Adrenal gland (tissue), 5 donors: Measurements from ENCODE around the gene ATP6V1C2.

Source experiments
- CTCF ChIP-seq, 6 experiments: fragments of 450-650 bp in 4 of 6; fragments of 200-600 bp in 2 of 6; sonication (generic) in 1 of 6; IDR thresholded peaks; 1 replicate in 5 of 6; 2 replicates in 1 of 6; pipeline versions ENCODE4 v1.5.1 to v1.8.0; 2016 to 2021; ENCODE audit warnings: antibody characterized with exemption in 6 of 6, mild to moderate bottlenecking in 2 of 6, moderate library complexity in 1 of 6
- POLR2A ChIP-seq, 2 donors: fragments of 450-650 bp; IDR thresholded peaks; one replicate each; pipeline ENCODE4 v1.6.1; 2017; ENCODE audit warnings: antibody characterized with exemption in 2 of 2, mild to moderate bottlenecking in 2 of 2, moderate library complexity in 1 of 2
- donor health status: DM: no; HTN: no; CAD: no.

- TF ChIP-seq CTCF (IDR thresholded peaks at IDR 0.05) = no peak
- no peak for TF ChIP-seq POLR2A (IDR thresholded peaks at IDR 0.05)
Observed at GRCh38 chr2:10720947-10721395, 459 bp upstream of the ATP6V1C2 start.
